Left kidney (tissue), 2 donors: ENCODE data around the gene USP31. TPM values are rescaled to one million over a fixed set of nuclear protein-coding genes. Genes with fewer than 3 reads are reported as not detected.
A peak's percentile ranks its signal among the peaks of the same experiment; 100 is the strongest.

ENCODE experiments used
- DNase-seq: peaks from one replicate; pipeline ENCODE4 v3.0.0-alpha.2; 2013
- polyA plus RNA-seq: library from polyadenylated mRNA; unstranded; fragments of 120-200 nt; gene quantifications from one replicate; pipeline ENCODE4 v1.2.1, GENCODE V29; 2013; ENCODE audit not compliant: insufficient read length

Gene USP31
- polyA plus RNA-seq, 1 donor = 8.4 TPM

DNA sequence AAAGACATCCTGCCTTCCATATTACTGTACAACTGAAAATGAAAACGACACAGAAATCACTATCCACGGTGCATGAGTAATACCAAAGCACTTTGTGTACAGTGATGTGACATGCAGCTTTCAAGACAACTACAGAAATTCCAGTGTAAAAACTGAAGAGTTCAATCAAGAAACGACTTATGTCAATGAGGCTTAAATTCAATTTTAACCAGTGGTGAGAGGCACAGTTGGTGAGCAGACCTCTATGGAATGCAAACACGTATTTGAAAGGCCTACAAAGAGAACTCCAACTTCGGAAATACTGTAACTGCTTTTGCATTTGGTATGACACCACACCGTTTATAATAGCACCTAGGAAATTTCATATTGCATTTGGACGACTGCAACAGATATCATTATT is 87.6 kb downstream of the USP31 start:
- no peak for DNase-seq

DNA sequence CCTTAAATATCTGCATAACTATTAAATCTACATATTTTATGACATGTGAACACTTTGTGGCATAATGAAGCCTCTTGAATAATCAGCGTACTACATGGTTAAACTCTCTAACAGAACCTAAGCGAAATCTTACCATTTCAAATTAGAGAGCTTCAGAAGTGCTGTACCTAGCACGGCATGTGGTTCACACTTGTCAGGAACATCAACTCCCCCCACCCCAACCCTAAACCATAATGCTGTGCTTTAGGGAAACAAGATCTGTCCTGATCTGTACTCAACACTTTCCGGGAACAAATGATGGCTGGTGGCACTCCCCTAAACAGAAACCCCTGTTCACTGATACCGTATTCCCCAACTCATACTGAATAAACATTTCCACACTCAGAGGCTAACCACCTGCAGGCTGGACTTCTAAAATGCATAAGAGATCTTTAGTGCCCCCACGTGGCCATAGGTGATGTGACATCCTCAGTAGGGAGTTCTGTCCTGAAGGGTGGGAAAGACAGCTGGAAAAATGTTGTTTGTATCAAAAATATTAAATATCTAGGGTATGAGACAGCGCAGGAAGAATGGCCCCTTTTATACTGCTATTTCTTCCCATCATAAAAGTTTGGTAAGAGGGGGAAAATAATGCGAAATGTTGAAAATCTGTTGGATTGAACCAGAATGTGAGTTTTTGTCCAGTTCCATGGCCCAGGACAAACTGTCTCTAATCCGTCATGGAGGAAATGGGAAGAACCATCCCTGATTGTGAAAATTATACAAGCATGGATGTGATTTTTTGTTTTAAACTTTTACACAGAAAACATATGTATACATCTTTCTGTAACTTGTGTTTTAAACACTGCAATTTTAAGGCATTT is 88.6 kb downstream of the USP31 start:
- peak; percentile 71 for DNase-seq

GRCh38 chr16:23059433-23059832 is 89.8 kb downstream of the USP31 start:
- no peak for DNase-seq

DNA sequence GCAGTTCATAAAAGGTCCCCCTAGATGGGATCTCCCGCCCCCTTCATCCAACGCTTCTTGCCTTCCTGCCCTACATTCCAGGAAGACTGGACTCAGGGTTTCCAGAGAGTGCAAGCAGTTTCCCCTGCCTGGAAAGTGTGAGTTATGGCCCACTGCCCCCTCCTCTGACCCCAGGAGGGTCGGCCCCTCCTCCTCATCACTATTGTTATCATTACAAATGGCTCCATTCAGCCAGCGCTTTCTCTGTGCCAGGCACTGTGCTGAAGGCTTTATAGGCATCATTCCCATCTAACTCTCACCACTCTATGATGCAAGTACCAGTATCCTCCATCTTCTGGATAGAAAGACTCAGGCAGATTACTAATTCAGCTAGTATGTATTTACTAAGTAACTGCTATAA is 90.7 kb downstream of the USP31 start:
- no peak for DNase-seq

- DNase-seq = no peak
Measured at GRCh38 chr16:23057013-23057596, 92.1 kb downstream of the USP31 start.

DNA sequence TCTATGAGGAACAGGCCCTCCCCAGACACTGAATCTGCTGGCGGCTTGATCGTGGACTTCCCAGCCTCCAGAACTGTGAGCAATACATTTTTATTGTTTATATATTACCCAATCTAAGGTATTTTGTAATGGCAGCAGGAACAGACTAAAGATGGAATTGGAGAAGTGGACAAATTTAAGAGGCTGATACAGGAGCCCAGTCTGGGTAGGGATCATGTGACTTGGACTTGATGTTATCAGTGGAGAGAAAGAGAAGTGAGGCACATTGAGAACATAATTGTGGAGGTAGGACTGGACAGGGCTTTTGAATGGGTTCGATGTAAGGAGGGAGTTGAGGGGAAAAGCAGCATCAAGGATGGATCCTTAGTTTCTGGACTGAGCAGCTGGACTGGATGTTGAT is 93.8 kb downstream of the USP31 start:
- no peak for DNase-seq

DNA sequence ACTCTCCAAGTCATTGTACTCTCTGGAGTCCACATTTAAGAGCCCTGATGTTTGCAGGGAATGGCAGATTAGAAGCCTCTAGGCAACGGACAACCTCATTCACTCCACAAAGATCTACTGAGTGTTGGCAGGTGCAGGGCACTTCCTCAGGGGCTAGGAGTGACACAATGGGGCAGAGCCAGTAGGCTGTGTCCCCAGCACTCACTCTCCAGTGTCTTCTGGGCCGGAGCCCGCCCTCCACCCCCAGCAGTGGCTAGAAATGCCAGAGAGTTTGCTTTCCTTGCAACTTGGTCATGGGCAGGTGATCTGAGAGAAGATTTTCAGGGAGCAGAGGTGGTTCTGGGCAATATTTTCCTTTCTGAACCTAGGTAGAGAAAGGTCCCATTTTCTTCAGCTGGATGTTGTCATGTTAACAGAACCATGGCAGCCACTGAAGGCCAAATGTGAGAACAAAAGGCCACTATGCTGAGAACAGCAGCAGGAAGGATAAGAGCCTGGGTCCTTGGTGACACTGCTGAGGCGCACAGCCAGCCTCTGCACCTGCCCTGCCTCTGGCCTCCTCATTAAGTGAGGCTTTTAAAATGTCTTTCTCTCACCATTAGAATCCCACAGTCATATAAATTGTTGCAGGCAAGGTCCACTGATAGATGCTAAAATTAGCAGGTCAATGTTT is 96.2 kb downstream of the USP31 start:
- DNase-seq = no peak

DNA sequence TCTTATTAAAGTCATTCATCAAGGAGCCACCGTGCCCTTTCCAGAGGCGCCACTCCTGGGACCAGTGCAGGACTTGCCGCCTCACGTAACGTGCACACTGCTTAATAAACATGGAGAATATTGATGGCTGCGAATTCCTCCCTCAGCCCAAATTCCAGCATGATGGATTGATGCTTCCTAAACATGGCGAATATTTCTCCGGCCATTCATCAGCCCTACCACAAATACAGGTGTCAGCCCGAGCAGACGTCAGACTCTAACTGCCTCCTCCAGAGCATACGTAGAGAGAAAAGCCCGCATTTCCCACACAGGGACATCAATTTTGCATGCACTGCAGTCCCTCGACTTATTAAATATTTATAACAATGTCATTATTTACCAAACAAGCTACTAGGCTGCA is 97.0 kb downstream of the USP31 start:
- no peak for DNase-seq

DNA sequence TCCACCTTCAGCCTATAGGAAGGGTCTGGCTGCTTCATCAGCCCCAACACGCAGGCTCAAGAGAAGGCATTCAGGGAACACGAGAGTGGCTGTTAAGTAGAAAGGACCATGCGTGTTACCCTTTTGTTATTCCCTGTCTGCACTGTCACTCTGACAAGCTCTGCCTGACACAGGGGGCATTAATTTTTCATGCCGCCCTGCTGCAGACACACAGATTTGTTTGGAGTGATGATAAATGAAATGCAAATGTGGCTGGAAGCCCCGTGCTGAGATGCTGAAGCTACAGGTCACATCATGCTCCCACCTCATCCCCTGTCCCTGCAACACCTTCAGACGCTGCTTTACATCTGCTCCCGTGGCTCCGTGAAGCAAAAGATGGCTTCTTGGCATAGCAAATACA is 97.7 kb downstream of the USP31 start:
- DNase-seq = no peak

- DNase-seq = no peak
Measured at GRCh38 chr16:23048164-23048563, 101.1 kb downstream of the USP31 start.

- no peak for DNase-seq
Measured at GRCh38 chr16:23045025-23045424, 104.2 kb downstream of the USP31 start.

DNA sequence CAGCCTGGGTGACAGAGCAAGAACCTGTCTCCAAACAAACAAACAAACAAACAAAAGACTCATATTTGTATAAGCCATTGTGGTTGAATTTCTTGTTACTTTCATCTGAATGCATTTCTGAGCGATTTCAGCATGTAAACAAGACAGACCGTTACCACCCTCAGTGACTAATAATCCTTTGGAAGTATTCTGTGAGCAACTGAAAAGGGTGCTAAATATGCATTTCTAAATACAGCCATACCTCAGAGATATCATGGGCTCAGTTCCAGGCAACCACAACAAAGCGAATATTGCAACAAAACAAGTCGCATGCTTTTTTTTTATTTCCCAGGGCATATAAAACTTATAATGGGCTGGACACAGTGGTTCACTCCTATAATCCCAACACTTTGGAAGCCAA is 109.0 kb downstream of the USP31 start:
- DNase-seq = no peak

GRCh38 chr16:23039118-23039517 is 110.1 kb downstream of the USP31 start:
- no peak for DNase-seq

GRCh38 chr16:23035240-23035639 is 114.0 kb downstream of the USP31 start:
- DNase-seq = no peak

DNA sequence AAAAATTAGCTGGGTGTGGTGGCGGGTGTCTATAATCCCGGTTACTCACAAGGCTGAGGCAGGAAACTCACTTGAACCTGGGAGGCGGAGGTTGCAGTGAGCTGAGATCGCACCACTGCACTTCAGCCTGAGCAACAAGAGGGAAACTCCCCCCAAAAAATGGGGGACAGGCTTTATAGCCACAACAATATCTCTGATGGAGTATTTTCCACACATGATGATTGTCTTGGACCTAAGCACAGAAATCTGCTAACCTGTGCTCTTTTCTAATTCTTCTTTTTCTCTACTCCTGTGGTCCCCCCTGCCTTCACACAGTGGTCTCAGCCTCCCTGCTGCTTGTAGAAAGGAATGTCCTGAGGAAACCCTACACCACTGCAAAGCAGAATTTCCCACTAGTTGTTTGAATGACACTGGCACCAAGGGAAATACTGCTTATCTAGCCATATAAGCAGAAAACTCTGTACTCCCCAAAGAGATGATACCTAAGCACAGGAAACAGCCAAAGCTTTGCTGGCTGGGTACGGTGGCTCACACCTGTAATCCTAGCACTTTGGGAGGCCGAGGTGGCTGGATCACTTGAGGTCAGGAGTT is 117.6 kb downstream of the USP31 start:
- DNase-seq = peak; percentile 12

DNA sequence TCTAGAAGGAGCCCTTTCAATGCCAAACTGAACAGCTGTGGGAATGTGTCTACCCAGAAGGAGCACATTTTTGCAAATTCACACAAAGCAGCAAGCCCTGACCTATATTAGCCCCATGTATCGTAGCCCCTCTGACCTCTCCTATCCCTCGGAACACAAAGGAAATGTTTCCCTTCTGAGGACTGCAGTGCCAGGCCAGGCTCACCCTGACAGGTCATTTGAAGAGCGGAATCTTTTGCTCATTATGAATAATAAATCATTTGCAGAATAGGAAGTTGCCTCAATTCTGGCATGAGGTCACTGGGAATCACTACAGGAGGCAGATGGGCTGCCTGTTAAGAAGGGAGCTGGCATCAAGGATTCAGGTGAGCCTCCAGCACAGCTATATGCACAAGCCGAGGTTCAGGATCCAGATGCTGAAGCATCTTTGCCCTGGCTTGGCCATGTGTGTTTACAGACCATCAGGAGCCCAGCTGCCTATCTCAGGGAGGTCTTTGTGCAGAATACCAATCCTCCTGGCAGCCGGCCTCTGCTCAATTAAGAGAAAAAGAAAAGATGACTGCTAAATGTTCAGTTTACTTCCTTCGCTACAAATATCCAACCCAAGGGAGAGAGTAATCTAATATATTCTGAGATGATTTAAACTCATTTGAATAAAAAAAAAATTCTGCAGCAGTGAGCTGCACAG is 119.4 kb downstream of the USP31 start:
- no peak for DNase-seq

- DNase-seq = no peak
Measured at GRCh38 chr16:23027386-23027785, 121.9 kb downstream of the USP31 start.

DNA sequence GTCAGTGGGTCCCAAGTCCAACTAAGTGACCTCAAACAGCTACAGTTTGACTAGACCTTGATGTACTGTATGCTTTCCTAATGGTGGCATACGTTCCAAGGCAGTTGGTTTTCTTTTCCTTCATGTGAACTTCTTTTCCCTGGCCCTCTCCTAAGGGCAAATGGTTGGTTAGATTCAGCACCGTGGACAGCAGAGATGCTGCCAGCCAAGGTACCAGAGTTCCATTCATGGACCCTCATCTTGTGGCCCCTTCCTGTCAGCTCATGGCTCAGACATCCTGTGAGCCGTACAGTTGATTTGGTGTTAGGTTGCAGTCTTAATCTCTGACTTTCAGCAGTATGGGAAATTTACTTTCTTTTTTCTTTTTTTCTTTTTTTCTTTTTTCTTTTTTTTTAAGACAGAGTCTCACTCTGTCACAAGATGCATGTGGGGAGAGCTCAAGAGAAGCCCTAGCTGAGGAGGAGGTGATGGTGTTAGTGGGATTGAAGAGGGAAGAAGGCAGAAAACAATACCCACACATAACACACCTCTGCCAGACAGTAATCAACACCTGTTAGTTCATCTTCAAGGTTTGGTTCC is 122.4 kb downstream of the USP31 start:
- DNase-seq = peak; percentile 86

GRCh38 chr16:23025692-23026307 is 123.5 kb downstream of the USP31 start:
- no peak for DNase-seq

DNA sequence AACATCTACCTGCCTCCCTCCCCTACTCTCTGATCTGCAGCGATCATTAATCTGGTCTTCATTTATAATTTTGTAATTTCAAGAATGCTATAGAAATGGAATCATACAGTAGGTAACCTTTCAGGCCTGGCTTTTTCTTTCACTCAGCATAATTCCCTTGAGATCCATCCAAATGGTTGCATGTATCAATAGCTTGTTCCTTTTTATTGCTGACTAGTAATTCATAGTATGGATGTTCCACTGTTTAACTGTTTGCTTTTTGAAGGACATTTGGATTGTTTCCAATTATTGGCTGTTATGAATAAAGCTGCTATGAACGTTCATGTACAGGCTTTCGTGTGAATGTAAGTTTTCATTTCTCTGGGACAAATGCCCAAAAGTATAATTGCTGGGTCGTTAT is 125.2 kb downstream of the USP31 start:
- no peak for DNase-seq

- no peak for DNase-seq
Measured at GRCh38 chr16:23020084-23020483, 129.2 kb downstream of the USP31 start.
